ENCODE data around the gene NPC2.
"Not testable (repeated sequence)": the region's sequence is repeated elsewhere in the genome, so short reads cannot be mapped to it uniquely, and the experiment has no call there.

The NPC2 gene

DNA sequence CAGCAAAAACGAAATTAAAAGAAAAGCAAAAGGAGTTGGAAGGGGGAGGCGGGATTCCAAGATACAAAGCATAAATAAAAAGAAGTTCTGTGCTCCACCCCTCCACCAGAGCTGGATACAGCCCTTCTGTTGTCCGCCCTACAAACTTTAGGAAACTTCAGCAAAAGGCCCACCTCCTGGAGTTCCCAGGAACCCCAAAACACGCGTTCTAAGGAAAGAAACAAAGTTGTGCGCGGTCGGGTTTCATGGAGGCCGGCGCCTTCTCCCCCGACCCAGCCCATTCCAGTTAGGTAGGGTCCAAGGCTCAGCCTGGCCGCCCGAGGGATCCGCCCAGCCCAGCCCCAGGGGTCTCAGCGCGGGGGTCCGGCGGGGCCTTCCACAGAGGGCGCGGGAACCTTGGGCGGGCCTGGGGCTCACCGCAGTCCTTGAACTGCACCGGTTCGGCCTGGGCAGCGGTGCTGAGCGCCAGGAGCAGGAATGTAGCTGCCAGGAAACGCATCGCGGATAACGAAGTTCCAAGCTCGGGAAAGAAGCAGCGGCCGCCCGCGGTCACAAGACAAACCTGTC lies at the start of gene NPC2:
NPC2 (minus strand) TSS at position 530 of the 567 bp plus-strand sequence; CDS start at position 499, 31 bp downstream.
- H3K4me3 ChIP-seq (ENCODE audit: low read depth, low read length) = peak within 1 kb of the TSS; percentile 92
- peak; percentile 43 for DNase-seq (ENCODE audit: low read depth)
- TF ChIP-seq CTCF (conservative IDR thresholded peaks at IDR 0.05; ENCODE audit: low read depth, low read length) = no peak

- no peak overlapping the region for H3K4me3 ChIP-seq (ENCODE audit: low read depth, low read length)
- DNase-seq (ENCODE audit: low read depth) = no peak
- no peak for TF ChIP-seq CTCF (conservative IDR thresholded peaks at IDR 0.05; ENCODE audit: low read depth, low read length)
Observed at GRCh38 chr14:74542056-74542685, 49.1 kb upstream of the NPC2 start.

DNA sequence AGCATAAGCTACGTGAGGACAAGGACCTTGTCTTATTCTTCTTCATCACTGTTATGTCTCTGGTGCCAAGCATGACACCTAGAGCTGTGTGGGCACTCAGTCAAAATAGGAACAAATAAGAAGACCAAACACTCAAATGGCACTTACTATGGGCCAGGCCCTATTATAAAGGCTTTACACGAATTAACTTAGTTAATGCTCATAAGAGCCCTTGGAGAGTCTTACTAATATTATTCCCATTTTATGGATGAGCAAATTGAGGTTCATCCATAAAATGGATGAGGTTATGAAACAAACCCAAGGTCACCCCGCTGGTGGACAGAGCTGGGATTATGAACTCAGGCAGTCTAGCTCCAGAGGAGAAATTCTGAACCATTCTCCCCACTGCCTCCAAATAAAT lies 48.1 kb upstream of the NPC2 start:
- H3K4me3 ChIP-seq (ENCODE audit: low read depth, low read length) = no peak overlapping the region
- TF ChIP-seq CTCF (conservative IDR thresholded peaks at IDR 0.05; ENCODE audit: low read depth, low read length) = no peak
- DNase-seq (ENCODE audit: low read depth) = no peak

GRCh38 chr14:74539503-74539902 lies 46.4 kb upstream of the NPC2 start:
- H3K4me3 ChIP-seq (ENCODE audit: low read depth, low read length) = no peak overlapping the region
- TF ChIP-seq CTCF (conservative IDR thresholded peaks at IDR 0.05; ENCODE audit: low read depth, low read length) = no peak
- no peak for DNase-seq (ENCODE audit: low read depth)

GRCh38 chr14:74538411-74539391 lies 45.6 kb upstream of the NPC2 start:
- TF ChIP-seq CTCF (conservative IDR thresholded peaks at IDR 0.05; ENCODE audit: low read depth, low read length) = no peak
- no peak overlapping the region for H3K4me3 ChIP-seq (ENCODE audit: low read depth, low read length)
- no peak for DNase-seq (ENCODE audit: low read depth)

- not testable (repeated sequence) for H3K4me3 ChIP-seq (ENCODE audit: low read depth, low read length); DNase-seq (ENCODE audit: low read depth)
Observed at GRCh38 chr14:74536336-74536735, 43.2 kb upstream of the NPC2 start.

GRCh38 chr14:74535756-74536325 lies 42.7 kb upstream of the NPC2 start:
- no peak for TF ChIP-seq CTCF (conservative IDR thresholded peaks at IDR 0.05; ENCODE audit: low read depth, low read length)
- H3K4me3 ChIP-seq (ENCODE audit: low read depth, low read length) = no peak overlapping the region
- DNase-seq (ENCODE audit: low read depth) = no peak
